Vagina (tissue), 2 donors: ENCODE results near the gene LAMTOR4.

Source experiments
- CTCF ChIP-seq, 3 experiments: fragments of 450-650 bp in 2 of 3; fragments of 200-600 bp in 1 of 3; sonication (generic) in 1 of 3; IDR thresholded peaks; one replicate each; pipeline ENCODE4 v1.5.1; 2017 to 2019; ENCODE audit warnings: antibody characterized with exemption in 3 of 3, mild to moderate bottlenecking in 2 of 3, moderate library complexity in 2 of 3
- POLR2A ChIP-seq, 2 donors: fragments of 450-650 bp; IDR thresholded peaks; one replicate each; pipeline ENCODE4 v1.6.1; 2017; ENCODE audit warnings: antibody characterized with exemption in 2 of 2, mild to moderate bottlenecking in 2 of 2, moderate library complexity in 2 of 2
- POLR2AphosphoS5 ChIP-seq, 2 donors: sonication (generic); formaldehyde crosslinking; IDR thresholded peaks; one replicate each; pipeline ENCODE4 v1.9.0; 2017; ENCODE audit warnings: antibody characterized with exemption in 2 of 2, mild to moderate bottlenecking in 2 of 2, low read depth in 1 of 2; ENCODE audit not compliant: insufficient read depth in 1 of 2

GRCh38 chr7:100111156-100111555, 37.6 kb upstream of the LAMTOR4 start:
- TF ChIP-seq POLR2AphosphoS5 (IDR thresholded peaks at IDR 0.05; ENCODE audit: insufficient read depth in 1 of 2, low read depth in 1 of 2) (no peak), POLR2A (IDR thresholded peaks at IDR 0.05) (no peak), CTCF (IDR thresholded peaks at IDR 0.05) (no peak)
